GM18498 (cell line): ENCODE measurements around the gene TPTE2.
"Not testable (repeated sequence)": the region's sequence is repeated elsewhere in the genome, so short reads cannot be mapped to it uniquely, and the experiment has no call there.

Experiments used
- ATAC-seq: cut with Tn5 transposase; IDR thresholded peaks from one replicate; pipeline ENCODE4 v1.9.1; 2021; ENCODE audit warnings: mild to moderate bottlenecking, moderate library complexity; ENCODE audit not compliant: unreplicated experiment

Gene TPTE2

GRCh38 chr13:19572280-19572679, 10.9 kb upstream of the TPTE2 start:
- no peak for ATAC-seq

DNA sequence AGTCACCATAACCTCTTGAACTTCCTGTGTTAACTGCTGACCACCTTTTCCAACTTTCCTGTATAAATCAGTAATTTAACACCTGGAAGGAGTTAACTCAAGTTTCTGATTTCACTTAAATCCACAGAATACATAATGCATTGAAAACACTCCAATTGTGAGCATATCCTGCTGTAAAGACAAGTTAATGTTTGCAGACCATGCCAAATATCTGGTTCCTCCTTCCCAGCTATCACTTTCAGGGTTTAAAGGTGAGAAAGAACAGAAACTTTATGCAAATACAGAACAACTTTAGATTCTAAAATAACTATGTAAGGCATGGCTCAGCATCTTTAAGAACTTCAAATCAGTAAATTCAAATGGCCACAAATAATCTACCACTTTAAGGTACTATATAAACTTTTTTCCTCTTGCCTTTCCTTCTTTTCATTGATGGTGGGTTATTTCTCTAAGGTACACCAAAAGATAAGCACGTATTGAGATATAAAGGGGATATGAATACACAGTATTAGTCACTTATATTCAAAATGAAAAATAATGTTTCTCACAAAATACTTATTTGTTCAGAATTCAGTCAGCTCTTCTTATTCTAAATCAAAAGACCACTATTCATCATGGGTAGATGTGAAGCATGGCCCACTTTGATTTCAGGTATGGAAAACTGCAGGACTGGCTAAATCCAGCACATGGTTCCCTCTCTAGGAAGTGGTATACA, 6.6 kb upstream of the TPTE2 start:
- ATAC-seq = peak; percentile 70

- no peak for ATAC-seq
Observed at GRCh38 chr13:19561585-19561984, 253 bp upstream of the TPTE2 start.

- ATAC-seq = not testable (repeated sequence)
Observed at GRCh38 chr13:19560672-19561071, 660 bp downstream of the TPTE2 start.

DNA sequence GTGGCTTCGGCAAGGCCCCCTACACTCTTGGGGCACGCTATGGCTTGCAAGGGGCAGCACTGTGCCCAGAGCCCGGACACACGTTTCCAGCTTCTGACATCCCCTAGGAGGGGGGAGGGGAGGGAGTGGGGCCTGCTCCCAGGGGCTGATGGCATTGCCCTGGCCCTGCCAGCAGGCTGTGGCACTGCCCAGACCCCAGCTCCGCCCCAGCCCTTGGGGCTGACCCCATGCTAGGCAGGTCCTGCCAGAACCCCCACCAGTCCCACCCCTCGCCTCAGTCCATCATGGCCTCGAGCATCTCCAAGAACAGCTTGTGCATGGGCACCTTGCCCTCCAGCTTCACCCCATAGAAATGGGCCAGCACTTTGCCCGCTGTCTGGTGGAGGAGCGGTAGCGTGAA, 1.6 kb downstream of the TPTE2 start:
- ATAC-seq = not testable (repeated sequence)

- ATAC-seq = not testable (repeated sequence)
Observed at GRCh38 chr13:19557287-19557686, 4.0 kb downstream of the TPTE2 start.

DNA sequence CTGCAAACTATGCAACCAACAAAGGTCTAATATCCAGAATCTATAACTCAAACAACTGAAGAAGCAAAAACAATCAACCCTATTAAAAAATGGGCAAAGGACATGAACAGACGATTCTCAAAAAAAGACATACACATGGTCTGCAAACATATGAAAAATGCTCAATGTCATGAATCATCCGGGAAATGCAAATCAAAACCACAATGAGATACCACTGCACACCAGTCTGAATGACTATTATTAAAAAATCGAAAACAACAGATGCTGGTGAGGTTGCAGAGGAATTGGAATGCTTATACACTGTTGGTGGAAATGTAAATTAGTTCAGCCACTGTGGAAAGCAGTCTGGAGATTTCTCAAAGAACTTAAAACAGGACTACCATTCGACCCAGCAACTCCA, 12.1 kb downstream of the TPTE2 start:
- not testable (repeated sequence) for ATAC-seq

GRCh38 chr13:19525634-19526033, 35.7 kb downstream of the TPTE2 start:
- peak; percentile 78 for ATAC-seq

GRCh38 chr13:19519049-19519448, 42.3 kb downstream of the TPTE2 start:
- no peak for ATAC-seq

DNA sequence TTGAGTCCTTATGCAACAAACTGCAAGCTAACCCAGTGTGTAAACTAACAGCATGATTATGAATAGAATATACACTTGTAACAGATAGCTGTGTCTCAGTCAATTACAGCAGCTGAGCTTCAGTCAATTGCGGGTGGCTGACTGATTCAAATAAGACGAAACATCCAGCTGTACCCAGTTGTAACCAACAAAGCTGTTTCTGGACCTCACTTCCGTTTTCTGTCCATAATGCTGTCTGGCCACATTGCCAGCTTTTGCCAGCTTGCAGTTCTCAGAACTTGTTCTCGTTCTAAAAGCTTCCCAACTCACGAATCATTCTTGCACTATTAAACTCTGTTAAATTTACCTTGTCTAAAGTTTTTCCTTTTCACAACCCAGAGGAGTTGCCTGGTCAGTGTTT, 53.7 kb downstream of the TPTE2 start:
- ATAC-seq = not testable (repeated sequence)

DNA sequence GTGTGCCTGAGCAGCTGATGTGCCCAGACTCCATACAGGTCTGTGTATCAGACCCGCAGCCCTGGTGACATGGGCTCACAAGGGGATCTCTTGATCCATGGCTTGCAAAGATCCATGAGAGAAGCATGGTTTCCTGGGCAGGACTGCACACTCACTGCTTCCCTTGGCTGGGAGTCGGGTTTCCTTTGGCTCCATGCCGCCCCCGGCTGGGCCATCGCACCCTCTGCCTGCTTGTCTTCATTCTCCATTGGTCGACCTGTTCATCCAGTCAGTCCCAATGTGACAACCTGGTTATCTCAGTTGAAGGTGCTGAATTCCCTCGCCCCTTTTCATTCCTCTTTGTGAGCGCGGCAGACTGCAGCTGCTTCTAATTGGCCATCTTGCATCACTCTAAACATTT, 101.2 kb downstream of the TPTE2 start:
- ATAC-seq = not testable (repeated sequence)

- not testable (repeated sequence) for ATAC-seq
Observed at GRCh38 chr13:19439056-19439686, 122.2 kb downstream of the TPTE2 start.

- ATAC-seq = not testable (repeated sequence)
Observed at GRCh38 chr13:19437780-19438179, 123.6 kb downstream of the TPTE2 start.

- not testable (repeated sequence) for ATAC-seq
Observed at GRCh38 chr13:19422236-19422635, 139.1 kb downstream of the TPTE2 start.

DNA sequence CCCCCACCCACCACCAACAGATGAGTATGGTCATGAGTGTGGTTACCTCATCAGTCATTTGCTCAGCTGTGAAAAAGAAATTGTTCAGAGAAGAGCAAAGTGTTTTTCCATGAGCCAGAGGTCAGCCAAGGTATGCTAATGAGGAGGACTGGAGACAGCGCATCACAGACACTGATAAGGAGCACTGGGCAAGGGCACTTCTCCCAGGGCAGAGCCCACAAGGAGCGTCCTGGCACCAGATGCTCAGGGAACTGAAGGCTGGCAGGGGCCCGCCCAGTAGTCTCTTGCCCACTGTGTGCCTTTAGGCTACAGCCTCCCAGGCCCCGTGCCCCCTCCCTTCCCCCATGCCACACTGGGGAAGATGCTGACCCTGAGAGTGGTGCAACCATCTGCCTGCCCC, 148.8 kb downstream of the TPTE2 start:
- not testable (repeated sequence) for ATAC-seq

GRCh38 chr13:19382746-19383511, 178.4 kb downstream of the TPTE2 start:
- ATAC-seq = not testable (repeated sequence)

DNA sequence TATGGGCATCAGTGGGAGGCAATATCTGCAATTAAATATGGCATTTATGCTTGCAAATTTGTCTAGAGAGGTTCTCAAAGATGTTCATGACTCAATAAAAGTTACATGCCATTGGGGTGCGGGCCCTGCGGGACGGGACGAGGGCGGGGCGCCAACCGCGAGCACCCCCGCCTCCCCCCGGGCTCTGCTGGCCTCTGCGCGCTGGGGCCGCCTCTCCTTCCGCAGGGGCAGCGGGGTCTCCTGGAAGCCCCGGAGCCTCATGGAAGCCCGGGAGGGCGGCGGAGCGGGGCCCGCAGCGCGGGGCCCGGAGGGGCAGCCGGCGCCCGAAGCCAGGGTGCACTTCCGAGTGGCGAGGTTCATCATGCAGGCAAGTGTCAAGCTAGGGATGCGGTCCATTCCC, 179.2 kb downstream of the TPTE2 start:
- ATAC-seq = no peak
